HG02973 (cell line): ENCODE data around the gene FAU.
"Not testable (repeated sequence)": the region's sequence is repeated elsewhere in the genome, so short reads cannot be mapped to it uniquely, and the experiment has no call there.

ENCODE experiments used
- ATAC-seq: cut with Tn5 transposase; IDR thresholded peaks from one replicate; pipeline ENCODE4 v1.9.1; 2021; ENCODE audit warnings: moderate library complexity; ENCODE audit not compliant: unreplicated experiment

The FAU gene

GRCh38 chr11:65124480-65125196 lies 2.7 kb upstream of the FAU start:
- no peak for ATAC-seq

DNA sequence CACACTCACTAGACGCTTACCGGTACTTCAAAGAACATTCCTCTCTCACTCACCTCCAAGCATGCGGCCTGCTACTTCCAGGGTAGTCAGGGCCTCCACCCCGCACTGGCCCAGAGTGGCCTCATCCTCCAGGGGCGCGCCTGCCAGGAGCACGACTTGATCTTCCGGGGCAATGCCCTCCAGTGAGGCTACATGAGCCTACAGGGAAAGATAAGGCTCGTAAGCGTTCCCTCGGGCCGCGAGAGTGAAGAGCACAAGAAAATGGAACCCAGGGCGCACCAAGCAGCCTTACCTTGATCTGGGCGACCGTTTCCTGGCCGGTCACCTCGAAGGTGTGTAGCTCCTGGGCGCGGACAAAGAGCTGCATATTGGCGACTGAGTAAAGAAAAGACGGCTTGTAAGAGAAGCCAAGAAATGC lies 478 bp downstream of the FAU start:
- ATAC-seq: no peak

GRCh38 chr11:65120831-65121230 lies 1.1 kb downstream of the FAU start:
- ATAC-seq: no peak

GRCh38 chr11:65119670-65119995 lies 2.3 kb downstream of the FAU start:
- ATAC-seq: no peak

DNA sequence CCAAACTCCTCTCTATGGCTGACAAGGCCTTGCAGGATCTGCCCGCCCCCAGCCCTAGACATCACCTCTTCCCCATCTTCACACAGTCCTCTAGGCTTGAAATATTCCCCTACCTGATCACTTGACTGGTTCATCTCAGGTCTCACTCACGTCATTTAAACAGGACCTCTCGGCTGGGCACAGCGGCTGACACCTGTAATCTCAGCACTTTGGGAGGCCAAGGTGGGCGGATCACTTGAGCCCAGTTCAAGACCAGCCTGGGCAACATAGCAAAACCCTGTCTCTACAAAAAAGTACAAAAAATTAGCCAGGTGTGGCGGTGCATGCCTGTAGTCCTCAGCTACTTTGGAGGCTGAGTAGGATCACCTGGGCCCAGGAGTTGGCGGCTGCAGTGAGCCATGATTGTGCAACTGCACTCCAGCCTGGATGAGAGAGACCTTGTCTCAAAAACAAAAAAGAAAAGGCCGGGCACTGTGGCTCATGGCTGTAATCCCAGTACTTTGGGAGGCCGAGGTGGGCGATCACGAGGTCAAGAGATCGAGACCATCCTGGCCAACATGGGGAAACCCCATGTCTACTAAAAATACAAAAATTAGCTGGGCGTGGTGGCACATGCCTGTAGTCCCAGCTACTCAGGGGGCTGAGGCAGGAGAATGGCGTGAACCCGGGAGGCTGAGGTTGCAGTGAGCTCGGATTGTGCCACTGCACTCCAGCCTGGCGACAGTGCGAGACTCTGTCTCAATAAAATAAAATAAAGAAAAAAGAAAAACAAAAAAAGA lies 2.9 kb downstream of the FAU start:
- ATAC-seq: not testable (repeated sequence)

DNA sequence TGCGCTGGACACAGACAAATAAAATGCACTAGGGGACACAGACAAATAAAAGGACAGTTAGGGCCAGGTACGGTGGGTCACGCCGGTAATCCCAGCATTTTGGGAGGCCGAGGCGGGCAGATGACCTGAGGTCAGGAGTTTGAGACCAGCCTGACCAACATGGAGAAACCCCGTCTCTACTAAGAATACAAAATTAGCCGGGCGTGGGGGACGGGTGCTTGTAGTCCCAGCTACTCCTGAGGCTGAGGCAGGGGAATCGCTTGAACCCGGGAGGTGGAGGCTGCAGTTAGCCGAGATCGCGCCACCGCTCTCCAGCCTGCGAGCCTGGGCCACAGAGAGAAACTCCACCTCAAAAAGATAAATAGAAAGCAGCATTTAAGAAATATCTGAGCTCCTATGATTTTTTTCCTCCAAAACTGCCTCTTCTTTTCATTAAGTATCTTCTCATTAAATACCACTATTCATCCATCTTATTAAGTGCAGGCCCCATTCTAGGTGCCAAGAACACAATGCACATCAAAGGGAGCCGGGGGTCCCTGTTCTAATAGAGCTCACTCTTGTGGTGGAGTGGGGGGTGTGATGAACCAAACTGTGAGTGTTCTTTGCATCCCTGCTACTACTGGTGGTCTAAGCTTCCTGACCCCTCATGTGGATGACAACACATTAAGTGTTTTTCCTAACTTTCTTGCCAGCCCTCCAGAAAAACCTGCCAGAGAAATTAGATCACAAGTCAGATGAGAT lies 3.7 kb downstream of the FAU start:
- ATAC-seq: no peak

- peak; percentile 48 for ATAC-seq
Observed at GRCh38 chr11:65117206-65118096, 4.5 kb downstream of the FAU start, which contains the start of gene ZNHIT2. Gene ZNHIT2 (minus strand): TSS chr11:65117701. CDS start chr11:65117653, 48 bp downstream.

- ATAC-seq: no peak
Observed at GRCh38 chr11:65116370-65117205, 5.3 kb downstream of the FAU start.

DNA sequence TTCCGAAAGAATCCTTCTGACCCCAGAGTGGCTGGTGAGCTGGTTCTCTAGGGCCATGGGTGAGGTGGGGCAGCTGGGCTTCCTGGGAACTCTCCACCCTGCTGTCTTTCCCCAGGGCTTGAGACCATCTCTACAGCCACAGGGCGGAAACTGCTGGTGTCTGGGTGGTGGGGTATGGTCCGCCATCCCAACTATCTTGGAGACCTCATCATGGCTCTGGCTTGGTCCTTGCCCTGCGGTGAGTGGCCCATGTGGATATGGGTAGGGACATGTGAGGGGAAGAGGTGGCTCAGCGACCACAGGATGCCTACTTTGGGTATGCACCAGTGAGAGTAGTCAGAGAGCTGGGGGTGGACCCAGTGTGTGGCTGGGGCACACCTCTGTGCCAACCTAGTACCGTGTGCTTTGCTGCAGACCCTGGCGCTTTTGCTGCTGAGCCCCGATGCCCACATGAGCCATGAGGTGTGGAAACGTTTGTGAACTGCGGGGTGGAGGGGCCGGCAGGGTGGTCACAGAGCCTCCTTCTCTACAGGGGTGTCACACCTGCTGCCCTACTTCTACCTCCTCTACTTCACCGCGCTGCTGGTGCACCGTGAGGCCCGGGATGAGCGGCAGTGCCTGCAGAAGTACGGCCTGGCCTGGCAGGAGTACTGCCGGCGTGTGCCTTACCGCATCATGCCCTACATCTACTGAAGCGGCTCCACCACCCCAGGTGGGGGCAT lies 6.4 kb downstream of the FAU start:
- ATAC-seq: no peak

- ATAC-seq: no peak
Observed at GRCh38 chr11:65114538-65115171, 7.3 kb downstream of the FAU start.

DNA sequence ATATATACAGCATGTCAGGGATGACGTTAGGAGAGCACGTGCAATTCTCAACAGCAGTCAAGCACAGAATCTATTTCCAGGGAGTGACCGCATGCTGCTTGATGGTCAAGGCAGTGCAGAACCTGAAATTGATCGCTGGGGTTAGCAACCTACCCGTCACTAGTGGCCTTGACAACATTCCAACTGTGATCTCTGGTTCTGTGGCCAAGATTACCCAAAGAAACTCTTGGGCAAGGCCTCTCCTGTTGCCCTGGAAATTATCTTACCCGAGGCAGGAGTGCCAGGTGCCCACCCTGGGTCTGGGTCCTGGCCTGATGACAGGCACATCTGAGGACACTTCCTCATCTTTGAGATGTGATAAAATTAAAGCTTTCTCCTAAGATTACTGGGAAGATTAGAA lies 8.1 kb downstream of the FAU start:
- no peak for ATAC-seq

- ATAC-seq: no peak
Observed at GRCh38 chr11:65113361-65113756, 8.6 kb downstream of the FAU start.

DNA sequence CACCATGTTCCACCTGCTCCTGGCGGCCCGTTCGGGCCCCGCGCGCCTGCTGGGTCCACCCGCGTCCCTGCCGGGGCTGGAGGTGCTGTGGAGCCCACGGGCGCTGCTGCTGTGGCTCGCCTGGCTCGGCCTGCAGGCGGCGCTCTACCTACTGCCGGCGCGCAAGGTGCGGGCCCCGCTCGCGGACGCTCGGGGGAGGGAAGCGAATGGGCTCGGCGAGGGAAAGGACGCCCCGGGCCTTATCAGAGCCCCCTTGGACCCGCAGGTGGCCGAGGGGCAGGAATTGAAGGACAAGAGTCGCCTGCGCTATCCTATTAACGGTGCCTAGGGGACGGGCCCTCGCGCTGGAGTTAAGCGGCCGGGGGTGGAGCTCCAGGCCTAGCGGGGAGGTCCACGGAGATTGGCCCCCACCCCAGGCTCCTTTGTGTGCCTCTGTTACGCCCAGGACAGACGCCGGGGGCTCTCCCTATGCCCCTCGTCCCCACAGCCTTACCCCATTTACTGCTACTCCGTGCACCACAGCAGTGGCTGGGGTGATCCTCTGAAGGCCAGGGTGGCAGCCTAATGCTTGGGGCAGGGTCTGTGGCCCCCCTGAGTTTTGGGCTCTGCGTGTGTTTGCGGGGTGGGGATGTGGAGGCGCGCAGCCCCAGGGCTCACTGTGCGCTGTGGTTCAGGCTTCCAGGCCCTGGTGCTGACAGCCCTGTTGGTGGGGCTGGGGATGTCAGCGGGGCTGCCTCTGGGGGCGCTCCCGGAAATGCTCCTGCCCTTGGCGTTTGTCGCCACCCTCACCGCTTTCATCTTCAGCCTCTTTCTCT lies 9.2 kb downstream of the FAU start:
- ATAC-seq: no peak

- ATAC-seq: peak; percentile 36
Observed at GRCh38 chr11:65111744-65112545, 10.0 kb downstream of the FAU start, which contains the start of gene TM7SF2. Gene TM7SF2 (plus strand): TSS chr11:65111872. CDS start chr11:65112016, 144 bp downstream.

GRCh38 chr11:65111159-65111743 lies 10.7 kb downstream of the FAU start:
- ATAC-seq: no peak

- no peak for ATAC-seq
Observed at GRCh38 chr11:65110354-65110861, 11.5 kb downstream of the FAU start.
